ENCODE data around the gene PFN4. TPM values are rescaled to one million over a fixed set of nuclear protein-coding genes. Genes with fewer than 3 reads are reported as not detected.

Gene PFN4
- total and polyA plus RNA-seq, 9 of the 15 experiments (the other 6 are each of a cell fraction or from before 2014, with no cell fraction given): 0.07 to 0.54 (median 0.31) TPM; not detected in 2

DNA sequence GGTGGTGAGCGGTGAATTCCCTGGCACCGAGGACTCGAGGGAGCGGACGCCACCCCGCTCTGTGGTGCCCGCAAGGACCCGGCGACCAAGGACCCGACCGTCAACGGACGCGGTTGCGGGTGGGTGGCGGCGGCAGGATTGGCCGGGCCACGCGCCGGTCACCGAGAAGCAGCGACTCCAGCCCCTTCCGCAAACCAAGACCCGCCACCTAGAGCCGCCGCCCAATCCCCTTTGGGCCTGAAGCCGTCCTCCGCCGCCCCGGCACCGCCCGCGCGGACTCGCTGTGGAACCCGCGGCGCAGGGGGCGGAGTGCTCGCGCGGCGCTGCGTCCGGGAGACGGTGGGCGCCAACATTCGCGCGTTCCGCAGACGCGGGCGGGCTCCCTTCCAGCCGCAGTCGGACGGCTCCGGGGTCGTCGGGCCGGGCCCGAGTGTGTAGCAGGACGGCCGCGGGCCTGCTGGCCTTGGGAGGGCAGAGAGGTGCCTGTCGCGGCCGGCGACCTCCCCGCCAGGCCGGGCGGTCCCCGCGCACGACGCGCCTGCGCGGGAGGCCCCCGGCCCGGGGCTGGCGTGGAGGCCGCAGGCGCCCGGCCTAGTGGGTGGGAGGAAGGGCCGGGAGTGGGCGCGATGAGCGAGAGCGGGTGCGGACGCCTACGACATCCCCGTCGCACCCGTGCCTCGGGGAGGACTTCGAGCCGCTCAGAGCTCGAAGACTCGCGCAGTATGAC lies at the start of gene PFN4, which contains the start of gene FAM228B (continued):
- no peak for TF ChIP-seq PATZ1 (CRISPR knock-in tag; IDR thresholded peaks at IDR 0.05; ENCODE audit: borderline replicate concordance)
- TF ChIP-seq ZNF277 (CRISPR knock-in tag; IDR thresholded peaks at IDR 0.05; ENCODE audit: borderline replicate concordance): no peak
- TF ChIP-seq ZNF212 (CRISPR knock-in tag; IDR thresholded peaks at IDR 0.05): no peak
- peak; percentile 33; the same call in 1 of the 2 replicates for TF ChIP-seq CREB1 (IDR thresholded peaks at IDR 0.05)
- TF ChIP-seq CREB1 (CRISPR knock-in tag; IDR thresholded peaks at IDR 0.05): peak; percentile 53; the same call in 1 of the 2 replicates
- no peak for TF ChIP-seq CBX3 (IDR thresholded peaks at IDR 0.05; ENCODE audit: borderline replicate concordance in 1 of 2, low read length in 2 of 2)
- no peak for TF ChIP-seq JUND (IDR thresholded peaks at IDR 0.05; ENCODE audit: borderline replicate concordance, low read depth, low read length)
- TF ChIP-seq JUND (tag; IDR thresholded peaks at IDR 0.05; ENCODE audit: borderline replicate concordance, low read depth, low read length): no peak
- 0 out of 2 replicates have a peak, but pooled peaks have one; percentile 53 for TF ChIP-seq SIN3B (IDR thresholded peaks at IDR 0.05; ENCODE audit: low read depth)
- TF ChIP-seq GATA2 (CRISPR knock-in tag; IDR thresholded peaks at IDR 0.05): no peak
- peak; percentile 43 for TF ChIP-seq POLR2B (IDR thresholded peaks at IDR 0.05; ENCODE audit: low read depth, partially characterized antibody)
- no peak for TF ChIP-seq FOXA1 (IDR thresholded peaks at IDR 0.05; ENCODE audit: borderline replicate concordance)
- TF ChIP-seq ZNF121 (CRISPR knock-in tag; conservative IDR thresholded peaks at IDR 0.05): no peak
- TF ChIP-seq BMI1 (IDR thresholded peaks at IDR 0.05; ENCODE audit: low read length): no peak
- no peak for TF ChIP-seq ZFP91 (CRISPR knock-in tag; IDR thresholded peaks at IDR 0.05)
- TF ChIP-seq SMAD2 (IDR thresholded peaks at IDR 0.05; ENCODE audit: low read depth, low read length): no peak
- TF ChIP-seq MYC (IDR thresholded peaks at IDR 0.05; ENCODE audit: low read depth, low read length): peak; percentile 75
- TF ChIP-seq MYC (CRISPR knock-in tag; IDR thresholded peaks at IDR 0.05; ENCODE audit: borderline replicate concordance, low read depth): no peak
- TF ChIP-seq KLF1 (tag; IDR thresholded peaks at IDR 0.05): peak; percentile 63; the same call in 1 of the 2 replicates
- TF ChIP-seq IRF9 (tag; IDR thresholded peaks at IDR 0.05): no peak
- TF ChIP-seq ZNF174 (CRISPR knock-in tag; IDR thresholded peaks at IDR 0.05): no peak
